H54 (cell line): ENCODE measurements around the gene PRDM16.

Experiments
- DNase-seq: peaks from one replicate; pipeline ENCODE4 v3.0.0; 2011; ENCODE audit warnings: low spot score, mixed read lengths; ENCODE audit not compliant: insufficient read length
- FAIRE-seq: peaks from 3 replicates; lab custom pipeline; 2011; peaks lifted over from hg19 to GRCh38; lab: Jason Lieb, UNC
- POLR2A ChIP-seq: IDR thresholded peaks from 2 replicates; pipeline ENCODE4 v1.6.1; 2011; ENCODE audit warnings: low read depth, mild to moderate bottlenecking, low read length

Gene PRDM16

DNA sequence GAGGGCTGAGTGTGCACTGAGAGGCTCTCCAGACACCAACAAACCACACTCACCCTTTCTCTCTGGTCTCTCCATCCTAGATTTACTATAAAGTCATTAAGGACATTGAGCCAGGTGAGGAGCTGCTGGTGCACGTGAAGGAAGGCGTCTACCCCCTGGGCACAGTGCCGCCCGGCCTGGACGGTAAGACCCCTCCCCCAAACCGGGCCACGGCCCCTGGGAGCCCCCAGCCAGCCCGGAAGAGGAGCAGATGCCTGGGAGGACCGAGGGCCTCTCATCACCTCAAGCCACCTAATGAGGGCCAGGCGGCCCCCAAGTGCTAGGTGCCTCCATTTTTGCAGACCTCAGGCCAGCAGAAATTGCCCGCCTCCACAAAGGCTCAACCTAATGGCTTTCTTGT is 327.4 kb downstream of the PRDM16 start:
- FAIRE-seq (no peak), DNase-seq (no peak)
- TF ChIP-seq POLR2A: no peak

DNA sequence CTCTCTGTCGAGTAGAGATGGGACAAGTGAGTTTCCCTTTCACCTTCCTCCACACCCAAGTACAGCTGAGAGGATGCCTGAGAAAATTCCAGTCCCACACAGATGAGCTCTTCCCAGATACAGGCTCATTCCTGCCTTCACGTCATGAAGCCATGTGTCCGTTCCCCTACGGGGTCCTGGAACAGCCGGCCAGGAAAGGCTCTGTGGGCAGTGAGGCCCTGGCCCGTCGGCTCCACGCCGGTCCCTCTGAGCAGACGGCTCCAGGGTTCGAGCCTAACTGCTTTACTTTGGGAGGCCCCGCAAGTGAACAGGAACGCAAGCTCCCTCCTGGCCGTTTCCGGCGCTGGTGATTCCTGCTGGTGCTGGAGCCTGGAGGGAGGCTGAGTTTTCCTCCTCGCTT is 328.3 kb downstream of the PRDM16 start:
- DNase-seq (no peak), FAIRE-seq (no peak)
- no peak for TF ChIP-seq POLR2A

DNA sequence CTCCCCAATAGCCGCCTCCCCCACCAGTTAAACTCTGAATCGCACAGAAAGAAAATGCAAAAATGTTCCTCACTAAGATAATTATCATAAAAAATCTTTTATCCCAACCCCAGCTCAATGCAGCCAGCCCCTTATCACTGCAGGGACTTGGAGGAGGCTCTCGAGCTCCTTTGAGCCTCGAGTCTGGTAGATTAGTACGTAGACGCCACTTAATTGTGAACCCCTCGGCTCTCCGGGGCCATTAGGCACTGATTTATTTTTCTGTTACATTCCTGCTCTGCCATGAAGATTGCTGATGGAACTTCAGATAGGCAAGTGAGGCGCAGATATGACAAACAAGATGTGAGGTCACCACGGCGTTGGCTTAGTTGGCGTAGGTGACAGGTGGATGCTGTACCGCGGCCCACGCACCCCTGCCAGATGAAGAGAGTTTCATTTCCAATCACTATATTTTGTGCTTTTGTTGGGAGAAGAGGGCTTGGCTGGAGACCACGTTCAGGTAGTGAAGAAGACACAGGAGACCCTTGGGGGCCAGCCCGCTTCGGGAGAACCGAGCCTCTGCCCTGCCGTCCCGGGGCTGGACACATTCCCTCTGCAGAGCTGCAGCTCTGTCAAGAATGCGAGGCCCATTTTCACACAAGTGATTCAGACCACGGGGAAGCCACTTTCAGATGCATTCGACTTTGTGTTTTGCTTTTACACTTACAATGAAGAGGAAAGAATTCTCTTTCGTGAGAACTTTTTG is 329.6 kb downstream of the PRDM16 start:
- FAIRE-seq: no peak
- TF ChIP-seq POLR2A: no peak
- DNase-seq: no peak

DNA sequence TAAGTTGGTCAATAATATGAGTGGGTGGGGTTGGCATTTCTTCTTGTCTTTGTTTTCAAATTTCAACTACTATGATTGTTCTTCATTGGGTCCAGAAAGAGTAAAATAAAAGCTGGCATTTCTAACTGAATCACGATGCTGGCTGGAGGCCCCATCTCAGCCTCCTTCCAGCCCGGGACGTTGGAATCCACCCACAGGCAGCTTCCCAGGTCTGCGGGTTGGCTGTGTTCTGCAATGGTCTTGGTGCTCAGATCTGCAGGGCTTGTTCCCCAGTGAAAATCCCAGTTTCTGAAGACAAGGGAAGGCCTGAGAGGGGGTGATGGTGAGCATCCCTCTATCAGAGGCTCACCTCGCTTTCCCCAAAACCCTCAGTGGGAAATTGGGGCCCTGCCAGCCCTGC is 330.7 kb downstream of the PRDM16 start:
- DNase-seq (no peak), FAIRE-seq (no peak)
- TF ChIP-seq POLR2A: no peak

DNA sequence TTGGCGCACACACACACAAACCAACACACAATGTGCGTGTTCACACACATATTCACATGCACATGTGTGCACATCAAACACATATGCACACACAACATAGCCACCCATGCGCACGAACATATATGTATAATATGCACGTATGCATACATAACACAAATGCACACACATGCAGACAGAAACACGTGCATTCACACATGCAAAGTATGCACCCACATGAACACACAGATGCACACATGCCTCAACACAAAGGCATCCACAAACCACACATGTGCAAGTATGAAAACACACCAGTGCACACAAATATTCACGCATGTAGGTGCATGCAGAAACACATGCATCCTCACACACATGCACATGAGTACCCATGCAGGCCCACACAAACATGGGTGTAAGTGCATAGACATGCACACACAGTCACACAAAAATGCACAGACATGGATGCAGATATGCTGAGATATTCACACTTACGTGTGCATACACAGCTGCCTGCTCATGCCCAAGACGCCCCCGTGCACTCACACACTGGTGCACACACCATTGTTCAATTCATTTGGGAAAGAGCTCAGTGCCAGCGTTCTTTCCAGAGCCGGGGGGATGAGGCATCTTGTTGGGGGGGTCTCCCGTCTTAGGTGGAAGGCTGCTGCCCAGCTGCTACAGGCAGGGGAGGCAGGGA is 332.7 kb downstream of the PRDM16 start:
- no peak for FAIRE-seq
- no peak for TF ChIP-seq POLR2A
- no peak for DNase-seq

DNA sequence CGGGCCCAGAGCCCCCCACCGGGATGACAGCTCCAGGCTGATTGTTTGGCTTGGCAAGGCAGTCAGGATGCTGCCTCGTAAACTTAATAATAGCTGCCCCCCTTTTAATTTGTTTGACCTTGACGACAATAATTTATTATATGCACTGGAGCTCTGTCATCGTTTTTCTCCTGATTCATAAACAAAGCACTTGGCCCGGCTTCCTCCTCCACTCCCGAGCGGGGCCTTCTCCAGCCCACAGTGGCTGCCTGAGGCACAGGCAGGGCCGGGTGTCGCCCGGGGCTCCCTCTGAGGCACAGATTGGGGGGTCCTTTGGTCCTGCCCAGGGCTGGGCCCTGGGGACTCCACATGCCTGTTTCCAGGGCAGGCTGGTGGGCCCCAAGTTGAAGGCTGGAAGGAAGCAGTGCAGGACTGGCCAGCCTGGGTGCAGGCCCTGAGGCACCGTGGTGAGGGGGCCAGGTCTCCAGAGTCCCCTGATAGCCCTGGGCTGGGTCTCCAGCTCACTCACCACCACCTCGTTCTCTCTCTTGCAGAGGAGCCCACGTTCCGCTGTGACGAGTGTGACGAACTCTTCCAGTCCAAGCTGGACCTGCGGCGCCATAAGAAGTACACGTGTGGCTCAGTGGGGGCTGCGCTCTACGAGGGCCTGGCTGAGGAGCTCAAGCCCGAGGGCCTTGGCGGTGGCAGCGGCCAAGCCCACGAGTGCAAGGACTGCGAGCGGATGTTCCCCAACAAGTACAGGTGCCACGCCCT is 333.4 kb downstream of the PRDM16 start:
- DNase-seq (no peak), FAIRE-seq (no peak)
- TF ChIP-seq POLR2A: no peak

DNA sequence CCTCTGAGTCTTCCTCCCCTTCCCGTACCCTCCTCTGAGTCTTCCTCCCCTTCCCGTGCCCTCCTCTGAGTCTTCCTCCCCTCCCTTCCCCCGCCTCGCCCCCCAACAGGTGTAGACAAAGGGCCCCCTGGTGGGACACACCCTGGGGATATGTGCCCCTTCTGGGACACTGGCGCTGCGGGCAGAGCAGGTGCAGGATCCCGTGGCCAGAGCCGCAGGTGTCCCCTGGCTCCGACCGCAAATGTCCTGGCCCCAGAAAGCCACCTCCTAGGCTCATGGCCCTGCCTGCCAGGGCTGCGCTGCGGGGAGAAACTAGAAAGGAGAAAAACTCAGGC is 334.0 kb downstream of the PRDM16 start:
- no peak for FAIRE-seq
- no peak for DNase-seq
- TF ChIP-seq POLR2A: no peak

DNA sequence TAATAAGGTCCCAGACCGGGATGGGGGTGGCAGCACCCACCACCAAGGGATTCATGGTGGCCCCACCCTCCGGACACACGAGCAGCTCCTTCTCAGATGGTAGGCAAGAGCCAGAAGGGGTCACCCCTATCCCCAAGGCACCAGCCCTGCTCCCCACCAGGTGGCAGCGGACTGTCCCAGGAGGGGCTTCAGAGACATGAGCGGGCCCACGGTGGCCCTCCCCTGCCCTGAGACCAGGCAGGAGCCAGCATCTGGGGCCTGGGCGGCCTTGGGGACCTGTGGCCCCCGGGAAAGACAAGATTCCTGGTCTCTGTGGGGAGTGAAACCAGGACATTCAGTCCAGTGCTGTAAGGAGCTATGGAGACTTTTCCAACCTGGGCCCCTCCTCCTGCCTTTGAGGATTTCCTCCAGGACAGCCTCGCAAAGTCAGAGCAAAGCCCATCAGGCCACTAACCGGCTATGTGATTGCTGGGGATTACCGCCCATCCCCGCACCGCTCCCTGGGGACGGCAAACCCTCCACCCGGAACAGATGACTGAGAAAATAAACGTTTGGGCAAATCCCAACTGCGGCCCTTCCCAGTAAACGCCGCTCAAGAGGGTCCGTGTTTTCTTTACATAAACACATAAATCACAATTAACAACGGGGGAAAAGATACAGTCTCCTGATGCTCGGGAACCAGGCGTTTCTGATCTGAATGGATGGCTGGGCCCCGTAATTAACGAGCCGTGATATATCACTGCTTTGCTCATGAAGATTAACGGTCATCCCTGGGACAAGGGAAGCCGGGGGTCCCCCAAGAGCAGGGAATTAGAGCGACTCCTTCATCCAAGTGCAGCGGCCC is 334.6 kb downstream of the PRDM16 start:
- FAIRE-seq (no peak), DNase-seq (no peak)
- no peak for TF ChIP-seq POLR2A

DNA sequence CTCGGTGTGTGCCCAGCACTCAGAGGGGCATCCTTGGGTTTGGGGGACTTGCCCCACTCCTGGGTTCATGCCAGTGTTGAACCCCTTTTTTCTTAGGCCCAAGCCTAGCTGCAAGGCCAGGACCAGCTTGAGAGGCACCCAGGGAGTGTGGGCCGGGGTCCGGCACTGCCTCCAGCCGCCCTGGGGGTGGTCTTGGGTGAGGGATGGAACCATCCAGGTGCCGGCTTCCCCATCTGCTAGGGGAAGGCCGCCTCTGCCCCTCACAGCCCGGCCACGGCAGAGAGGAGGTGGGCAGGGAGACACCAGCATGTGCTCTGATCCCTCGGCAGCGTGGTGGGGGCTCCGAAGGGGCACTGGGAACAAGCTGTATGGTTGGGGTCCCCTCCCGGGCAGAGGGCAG is 335.3 kb downstream of the PRDM16 start:
- DNase-seq: no peak
- no peak for FAIRE-seq
- no peak for TF ChIP-seq POLR2A

DNA sequence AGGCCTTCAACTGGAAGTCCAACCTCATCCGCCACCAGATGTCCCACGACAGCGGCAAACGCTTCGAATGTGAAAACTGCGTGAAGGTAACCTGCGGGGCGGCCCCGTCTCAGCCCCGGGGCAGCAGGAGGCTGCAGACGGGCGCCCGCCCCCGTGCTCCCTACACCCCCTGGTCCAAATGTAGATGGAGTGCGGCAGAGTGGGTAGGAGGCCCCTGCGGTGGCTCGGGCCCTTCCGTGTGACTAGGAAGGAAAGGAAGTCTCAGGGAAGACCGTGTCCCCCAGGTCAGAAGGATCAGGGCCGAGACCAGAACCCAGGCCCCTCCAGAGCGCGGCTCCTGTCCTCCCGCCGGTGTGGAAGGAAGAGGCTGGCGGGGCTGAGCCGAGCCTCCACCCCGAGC is 335.8 kb downstream of the PRDM16 start:
- FAIRE-seq (no peak), DNase-seq (no peak)
- no peak for TF ChIP-seq POLR2A

DNA sequence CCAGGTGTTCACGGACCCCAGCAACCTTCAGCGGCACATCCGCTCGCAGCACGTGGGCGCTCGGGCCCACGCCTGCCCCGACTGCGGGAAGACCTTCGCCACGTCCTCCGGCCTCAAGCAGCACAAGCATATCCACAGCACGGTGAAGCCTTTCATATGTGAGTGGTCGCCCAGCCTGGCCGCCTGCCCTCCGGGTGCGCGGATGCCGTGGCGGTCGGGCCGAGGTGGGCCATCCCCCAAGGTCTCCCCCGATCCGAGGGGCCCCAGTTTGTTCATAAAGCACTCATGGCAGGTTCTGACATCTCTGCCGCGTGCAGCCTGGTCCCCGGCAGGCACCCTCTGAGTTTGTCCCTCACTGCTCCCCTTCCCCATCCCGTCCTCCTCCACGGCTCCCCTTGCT is 336.5 kb downstream of the PRDM16 start:
- FAIRE-seq (no peak), DNase-seq (no peak)
- no peak for TF ChIP-seq POLR2A

DNA sequence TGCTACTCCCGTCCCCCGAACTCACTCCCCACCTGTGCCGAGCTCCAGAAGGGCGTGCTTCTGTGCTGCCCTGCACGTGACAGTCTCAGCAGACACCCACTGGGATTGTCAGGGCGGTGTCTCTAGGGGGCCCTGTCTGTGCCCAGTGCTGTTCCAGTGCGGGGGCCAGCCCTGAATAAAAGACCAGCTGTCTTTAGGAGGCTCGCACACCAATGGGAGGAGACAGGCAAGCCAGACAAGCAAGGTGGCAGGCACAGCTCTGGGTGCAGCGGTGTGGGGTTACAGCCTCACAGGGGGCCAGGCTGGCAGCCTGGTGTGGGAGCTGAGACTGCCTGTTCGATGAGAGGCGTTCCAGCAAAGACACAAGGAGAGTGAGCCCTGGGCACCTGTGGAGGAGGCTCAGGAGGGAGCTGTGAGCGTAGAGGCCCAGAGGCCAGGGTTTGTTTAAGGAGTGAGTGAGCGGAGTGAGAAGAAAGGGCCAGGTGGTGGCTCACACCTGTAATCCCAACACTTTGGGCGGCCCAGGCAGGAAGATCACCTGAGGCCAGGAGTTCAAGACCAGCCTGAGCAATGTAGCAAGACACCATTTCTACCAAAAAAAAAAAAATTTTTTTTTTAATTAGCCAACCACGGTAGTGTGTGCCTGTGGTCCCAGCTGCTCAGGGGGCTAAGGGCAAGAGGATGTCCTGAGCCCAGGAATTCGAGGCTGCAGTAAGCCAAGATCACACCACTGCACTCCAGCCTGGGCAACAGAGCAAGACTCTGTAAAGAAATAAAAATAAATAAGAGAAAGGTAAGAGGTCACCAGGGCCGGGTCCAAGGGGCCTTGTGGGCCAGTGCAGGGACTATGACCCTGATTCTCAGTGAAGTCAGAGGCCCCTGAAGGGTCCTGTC is 337.2 kb downstream of the PRDM16 start:
- no peak for TF ChIP-seq POLR2A
- FAIRE-seq (no peak), DNase-seq (no peak)

DNA sequence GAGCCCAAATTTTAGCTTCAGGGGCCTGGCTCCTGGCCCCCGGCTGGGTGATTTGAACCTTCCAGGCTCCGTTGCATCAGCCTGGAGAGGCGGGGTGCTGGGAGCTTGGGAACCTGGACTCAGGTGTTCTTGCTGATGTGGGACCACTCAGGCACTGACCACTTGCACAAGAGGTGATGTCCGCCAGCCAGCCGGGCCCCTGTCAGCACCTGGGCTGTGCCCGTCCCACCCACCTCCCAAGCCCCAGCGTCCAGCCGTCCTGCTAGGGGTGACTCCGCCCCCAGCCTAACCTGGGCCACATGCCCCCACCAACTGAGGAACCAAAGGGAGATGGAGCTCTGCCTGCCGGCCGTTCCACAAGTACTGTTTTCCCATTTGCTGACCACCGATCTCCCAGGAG is 338.0 kb downstream of the PRDM16 start:
- no peak for DNase-seq
- no peak for TF ChIP-seq POLR2A
- no peak for FAIRE-seq
